Kasumi-1 (cell line): ENCODE results near the gene DDX5.
"Not testable (repeated sequence)": the region's sequence is repeated elsewhere in the genome, so short reads cannot be mapped to it uniquely, and the experiment has no call there.

Experiments used
- DNase-seq, 2 experiments: peaks; one replicate each; lab custom pipeline; 2025; lab: John Stamatoyannopoulos, UW

Gene DDX5

GRCh38 chr17:64492481-64493109 is 13.5 kb downstream of the DDX5 start:
- DNase-seq: peak; percentile 54 to 56

- DNase-seq: no peak
Observed at GRCh38 chr17:64491994-64492393, 14.1 kb downstream of the DDX5 start.

GRCh38 chr17:64491034-64491860 is 14.8 kb downstream of the DDX5 start:
- peak; percentile 60 to 77 for DNase-seq

- no peak for DNase-seq
Observed at GRCh38 chr17:64488301-64488700, 17.8 kb downstream of the DDX5 start.

GRCh38 chr17:64484380-64484779 is 21.7 kb downstream of the DDX5 start:
- DNase-seq: no peak

- no peak for DNase-seq
Observed at GRCh38 chr17:64480951-64481350, 25.1 kb downstream of the DDX5 start.

- no peak for DNase-seq
Observed at GRCh38 chr17:64477849-64478248, 28.2 kb downstream of the DDX5 start.

- no peak for DNase-seq
Observed at GRCh38 chr17:64472564-64472963, 33.5 kb downstream of the DDX5 start.

GRCh38 chr17:64471440-64471839 is 34.6 kb downstream of the DDX5 start:
- no peak for DNase-seq

GRCh38 chr17:64470625-64471024 is 35.5 kb downstream of the DDX5 start:
- DNase-seq: no peak

GRCh38 chr17:64466834-64467233 is 39.3 kb downstream of the DDX5 start:
- not testable (repeated sequence) for DNase-seq

GRCh38 chr17:64466019-64466735 is 39.9 kb downstream of the DDX5 start:
- no peak for DNase-seq

- no peak for DNase-seq
Observed at GRCh38 chr17:64461788-64462187, 44.3 kb downstream of the DDX5 start.

- no peak for DNase-seq
Observed at GRCh38 chr17:64460955-64461354, 45.1 kb downstream of the DDX5 start.

- not testable (repeated sequence) for DNase-seq
Observed at GRCh38 chr17:64459818-64460217, 46.3 kb downstream of the DDX5 start.

GRCh38 chr17:64459284-64459747 is 46.8 kb downstream of the DDX5 start:
- no peak for DNase-seq

- no peak for DNase-seq
Observed at GRCh38 chr17:64458756-64459155, 47.3 kb downstream of the DDX5 start.

- DNase-seq: no peak
Observed at GRCh38 chr17:64457156-64457555, 48.9 kb downstream of the DDX5 start.

- DNase-seq: peak; percentile 90 to 97
Observed at GRCh38 chr17:64455993-64456885, 49.9 kb downstream of the DDX5 start.

- peak; percentile 37 to 48 for DNase-seq
Observed at GRCh38 chr17:64449545-64449944, 56.5 kb downstream of the DDX5 start.

- DNase-seq: peak; percentile 100
Observed at GRCh38 chr17:64448665-64449512, 57.2 kb downstream of the DDX5 start, which contains the start of gene MILR1. Gene MILR1 (plus strand): TSS chr17:64449115. CDS start chr17:64449169, 54 bp downstream.
